OCI-LY3 (cell line): ENCODE results near the gene MMP28.
"Not testable (repeated sequence)": the region's sequence is repeated elsewhere in the genome, so short reads cannot be mapped to it uniquely, and the experiment has no call there.

Source experiments
- H2AFZ ChIP-seq: fragments of 200-600, 300-600 bp; shearing (Covaris generic); 2 replicates; pipeline ENCODE4 v1.6.0; 2014; ENCODE audit warnings: antibody characterized with exemption, low read depth, low read length
- H3K27ac ChIP-seq: fragments of 200-600, 300-600 bp; sonication (generic); 2 replicates; pipeline ENCODE4 v1.5.1; 2014; ENCODE audit warnings: mild to moderate bottlenecking, low read length, moderate library complexity, mixed read lengths
- H3K27me3 ChIP-seq: fragments of 200-600, 300-600 bp; sonication (generic); 2 replicates; pipeline ENCODE4 v1.6.1; 2014; ENCODE audit warnings: low read depth, low read length, mixed read lengths
- H3K36me3 ChIP-seq: fragments of 200-600, 300-600 bp; sonication (generic); replicated peaks from 2 replicates; pipeline ENCODE3; 2014; ENCODE audit warnings: low read depth, low read length, mixed read lengths
- H3K4me1 ChIP-seq: fragments of 300-600, 200-600 bp; sonication (generic); 2 replicates; pipeline ENCODE4 v1.6.1; 2014; ENCODE audit warnings: low read length, mixed read lengths
- H3K4me2 ChIP-seq: fragments of 200-600, 300-600 bp; sonication (generic); 2 replicates; pipeline ENCODE4 v1.6.1; 2014; ENCODE audit warnings: low read length, mixed read lengths
- H3K4me3 ChIP-seq: fragments of 300-600, 200-600 bp; sonication (generic); 2 replicates; pipeline ENCODE4 v1.5.1; 2014; ENCODE audit warnings: antibody characterized with exemption, mild to moderate bottlenecking, low read length, moderate library complexity
- H3K79me2 ChIP-seq: fragments of 300-600, 200-600 bp; shearing (Covaris generic); 2 replicates; pipeline ENCODE4 v1.6.1; 2014; ENCODE audit warnings: mild to moderate bottlenecking, low read length, mixed read lengths
- H3K9ac ChIP-seq: fragments of 300-600, 200-600 bp; shearing (Covaris generic); 2 replicates; pipeline ENCODE4 v1.6.0; 2014; ENCODE audit warnings: mild to moderate bottlenecking, low read length, moderate library complexity
- H3K9me3 ChIP-seq: fragments of 200-600, 300-600 bp; shearing (Covaris generic); 2 replicates; pipeline ENCODE4 v1.6.1; 2014; ENCODE audit warnings: low read length, mixed read lengths; ENCODE audit not compliant: insufficient read depth
- H4K20me1 ChIP-seq: fragments of 200-600, 300-600 bp; sonication (generic); 2 replicates; pipeline ENCODE4 v1.6.1; 2016; ENCODE audit warnings: low read length, mixed read lengths; ENCODE audit not compliant: insufficient read depth
- CTCF ChIP-seq: fragments of 200-600, 300-600 bp; sonication (generic); IDR thresholded peaks from 2 replicates; pipeline ENCODE4 v1.5.1; 2014; ENCODE audit warnings: antibody characterized with exemption, low read length, low read depth
- EZH2phosphoT487 ChIP-seq: fragments of 200-600 bp; shearing (Covaris generic); IDR thresholded peaks from 2 replicates; pipeline ENCODE4 v1.6.1; 2018; ENCODE audit warnings: antibody characterized with exemption, mixed run types, low read depth

Gene MMP28

GRCh38 chr17:35752945-35753764, 42.3 kb downstream of the MMP28 start, which contains the start of gene GAS2L2:
GAS2L2 (minus strand) TSS chr17:35753239; CDS start chr17:35752850, 389 bp downstream.
- Histone ChIP-seq H3K36me3 (no peaks in the 10 kb centered on the region), H2AFZ (no peak within 1 kb of the TSS), H3K9me3 (no peaks in the 10 kb centered on the region), H3K9ac (no peak within 1 kb of the TSS), H3K4me2 (no peak within 1 kb of the TSS), H4K20me1 (no peaks in the 10 kb centered on the region), H3K27me3 (peaks cover 23% of the 10 kb centered on the region), H3K27ac (no peak within 1 kb of the TSS), H3K4me1 (peaks cover 21% of the 10 kb centered on the region), H3K79me2 (no peaks in the 10 kb centered on the region), H3K4me3 (no peak within 1 kb of the TSS)
- TF ChIP-seq EZH2phosphoT487, result no peak
- TF ChIP-seq CTCF, result no peak

- TF ChIP-seq EZH2phosphoT487, result no peak
- TF ChIP-seq CTCF, result no peak
- no peak overlapping the region for H2AFZ ChIP-seq
- no peaks in the 10 kb centered on the region for H3K9me3 ChIP-seq
- H3K36me3 ChIP-seq, result no peaks in the 10 kb centered on the region
- no peaks in the 10 kb centered on the region for H4K20me1 ChIP-seq
- no peak overlapping the region for H3K4me3 ChIP-seq
- H3K9ac ChIP-seq, result no peak overlapping the region
- peaks cover 25% of the 10 kb centered on the region for H3K4me1 ChIP-seq
- no peak overlapping the region for H3K27ac ChIP-seq
- H3K27me3 ChIP-seq, result peaks cover 23% of the 10 kb centered on the region
- H3K79me2 ChIP-seq, result no peaks in the 10 kb centered on the region
- no peak overlapping the region for H3K4me2 ChIP-seq
These were observed 43.0 kb downstream of the MMP28 start for GRCh38 chr17:35752471-35752870.

- Histone ChIP-seq H3K4me1 (peaks cover 22% of the 10 kb centered on the region), H3K27me3 (peaks cover 23% of the 10 kb centered on the region)
- H2AFZ ChIP-seq, H3K4me2 ChIP-seq, H3K9me3 ChIP-seq, H3K9ac ChIP-seq, H3K4me3 ChIP-seq, H3K27ac ChIP-seq, H3K36me3 ChIP-seq, H3K79me2 ChIP-seq, H4K20me1 ChIP-seq: not testable (repeated sequence)
These were observed 43.9 kb downstream of the MMP28 start for GRCh38 chr17:35751541-35751940.

- Histone ChIP-seq H3K79me2 (no peaks in the 10 kb centered on the region), H2AFZ (peak overlapping the region; percentile 10; the same call in 1 of the 2 replicates), H3K9ac (peak overlapping the region; percentile 19; the same call in 1 of the 2 replicates), H3K27ac (no peak overlapping the region), H3K4me1 (peaks cover 14% of the 10 kb centered on the region), H3K9me3 (no peaks in the 10 kb centered on the region), H3K4me2 (peak overlapping the region; percentile 73), H3K27me3 (peaks cover 23% of the 10 kb centered on the region), H3K36me3 (no peaks in the 10 kb centered on the region), H4K20me1 (no peaks in the 10 kb centered on the region), H3K4me3 (peak overlapping the region; percentile 73)
- TF ChIP-seq CTCF (no peak), EZH2phosphoT487 (no peak)
These were observed 44.7 kb downstream of the MMP28 start for GRCh38 chr17:35750526-35751395.
